WTC11 (cell line): ENCODE data around the gene DPYSL4.

Source experiments
- CREB1 ChIP-seq: sonication (generic); formaldehyde crosslinking; IDR thresholded peaks from 2 replicates; pipeline ENCODE4 v1.8.0; 2023; ENCODE audit warnings: mild to moderate bottlenecking, missing genetic modification reagents
- E2F5 ChIP-seq: sonication (generic); formaldehyde crosslinking; IDR thresholded peaks from 2 replicates; pipeline ENCODE4 v1.8.1; 2022; ENCODE audit warnings: mild to moderate bottlenecking, moderate library complexity, missing genetic modification reagents
- IRF2 ChIP-seq: sonication (generic); formaldehyde crosslinking; IDR thresholded peaks from 2 replicates; pipeline ENCODE4 v1.8.0; 2022; ENCODE audit warnings: low read depth, missing genetic modification reagents, borderline replicate concordance
- NR1H2 ChIP-seq: sonication (generic); formaldehyde crosslinking; IDR thresholded peaks from 2 replicates; pipeline ENCODE4 v1.9.0; 2021; ENCODE audit warnings: mild to moderate bottlenecking, moderate library complexity, missing genetic modification reagents
- TEAD4 ChIP-seq: sonication (generic); formaldehyde crosslinking; IDR thresholded peaks from 2 replicates; pipeline ENCODE4 v1.8.0; 2022; ENCODE audit warnings: mild to moderate bottlenecking, missing genetic modification reagents
- ZNF219 ChIP-seq: sonication (generic); formaldehyde crosslinking; IDR thresholded peaks from 2 replicates; pipeline ENCODE4 v1.8.0; 2023; ENCODE audit warnings: missing genetic modification reagents, mild to moderate bottlenecking, borderline replicate concordance
- ZNF671 ChIP-seq: fragments of 250-450 bp; sonication (Bioruptor Pico); IDR thresholded peaks from 2 replicates; pipeline ENCODE4 v1.8.0; 2021; ENCODE audit warnings: mild to moderate bottlenecking
- TF ChIP-seq, protein P1 (sequence below): fragments of 200-600 bp; IDR thresholded peaks from 2 replicates; pipeline ENCODE4 v1.8.0; 2022; ENCODE audit warnings: antibody characterized with exemption

DNA sequence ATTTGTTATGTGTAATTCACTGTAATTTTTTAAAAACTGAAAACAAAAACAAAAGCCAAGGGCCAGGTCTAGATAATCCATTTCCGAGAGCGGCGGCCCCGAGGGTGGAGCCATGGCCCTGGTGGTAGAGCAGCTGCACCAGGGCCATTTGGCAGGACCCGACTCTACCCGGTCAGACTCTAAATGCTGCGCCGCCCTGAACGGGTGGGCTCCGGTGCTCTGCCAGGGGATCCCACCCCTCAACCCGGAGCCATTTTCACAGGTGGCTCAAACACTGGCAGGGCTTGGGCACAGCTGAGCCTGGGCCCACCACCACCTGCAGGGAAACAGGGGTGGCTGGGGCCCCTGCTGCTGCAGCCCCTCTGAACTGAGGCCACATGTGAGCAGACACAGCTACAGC lies 56.9 kb downstream of the DPYSL4 start:
- TF ChIP-seq NR1H2 (CRISPR knock-in tag) (no peak), IRF2 (no peak), E2F5 (no peak), ZNF219 (CRISPR knock-in tag) (no peak), ZNF671 (CRISPR knock-in tag) (no peak), CREB1 (no peak), TEAD4 (CRISPR knock-in tag) (no peak)
- TF ChIP-seq, protein P1, sequence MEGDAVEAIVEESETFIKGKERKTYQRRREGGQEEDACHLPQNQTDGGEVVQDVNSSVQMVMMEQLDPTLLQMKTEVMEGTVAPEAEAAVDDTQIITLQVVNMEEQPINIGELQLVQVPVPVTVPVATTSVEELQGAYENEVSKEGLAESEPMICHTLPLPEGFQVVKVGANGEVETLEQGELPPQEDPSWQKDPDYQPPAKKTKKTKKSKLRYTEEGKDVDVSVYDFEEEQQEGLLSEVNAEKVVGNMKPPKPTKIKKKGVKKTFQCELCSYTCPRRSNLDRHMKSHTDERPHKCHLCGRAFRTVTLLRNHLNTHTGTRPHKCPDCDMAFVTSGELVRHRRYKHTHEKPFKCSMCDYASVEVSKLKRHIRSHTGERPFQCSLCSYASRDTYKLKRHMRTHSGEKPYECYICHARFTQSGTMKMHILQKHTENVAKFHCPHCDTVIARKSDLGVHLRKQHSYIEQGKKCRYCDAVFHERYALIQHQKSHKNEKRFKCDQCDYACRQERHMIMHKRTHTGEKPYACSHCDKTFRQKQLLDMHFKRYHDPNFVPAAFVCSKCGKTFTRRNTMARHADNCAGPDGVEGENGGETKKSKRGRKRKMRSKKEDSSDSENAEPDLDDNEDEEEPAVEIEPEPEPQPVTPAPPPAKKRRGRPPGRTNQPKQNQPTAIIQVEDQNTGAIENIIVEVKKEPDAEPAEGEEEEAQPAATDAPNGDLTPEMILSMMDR = no peak
